HG03439 (cell line): ENCODE results near the gene FADS3.

Experiments used
- ATAC-seq: cut with Tn5 transposase; IDR thresholded peaks from one replicate; pipeline ENCODE4 v1.9.1; 2021; ENCODE audit warnings: mild to moderate bottlenecking, moderate library complexity; ENCODE audit not compliant: unreplicated experiment

Gene FADS3

DNA sequence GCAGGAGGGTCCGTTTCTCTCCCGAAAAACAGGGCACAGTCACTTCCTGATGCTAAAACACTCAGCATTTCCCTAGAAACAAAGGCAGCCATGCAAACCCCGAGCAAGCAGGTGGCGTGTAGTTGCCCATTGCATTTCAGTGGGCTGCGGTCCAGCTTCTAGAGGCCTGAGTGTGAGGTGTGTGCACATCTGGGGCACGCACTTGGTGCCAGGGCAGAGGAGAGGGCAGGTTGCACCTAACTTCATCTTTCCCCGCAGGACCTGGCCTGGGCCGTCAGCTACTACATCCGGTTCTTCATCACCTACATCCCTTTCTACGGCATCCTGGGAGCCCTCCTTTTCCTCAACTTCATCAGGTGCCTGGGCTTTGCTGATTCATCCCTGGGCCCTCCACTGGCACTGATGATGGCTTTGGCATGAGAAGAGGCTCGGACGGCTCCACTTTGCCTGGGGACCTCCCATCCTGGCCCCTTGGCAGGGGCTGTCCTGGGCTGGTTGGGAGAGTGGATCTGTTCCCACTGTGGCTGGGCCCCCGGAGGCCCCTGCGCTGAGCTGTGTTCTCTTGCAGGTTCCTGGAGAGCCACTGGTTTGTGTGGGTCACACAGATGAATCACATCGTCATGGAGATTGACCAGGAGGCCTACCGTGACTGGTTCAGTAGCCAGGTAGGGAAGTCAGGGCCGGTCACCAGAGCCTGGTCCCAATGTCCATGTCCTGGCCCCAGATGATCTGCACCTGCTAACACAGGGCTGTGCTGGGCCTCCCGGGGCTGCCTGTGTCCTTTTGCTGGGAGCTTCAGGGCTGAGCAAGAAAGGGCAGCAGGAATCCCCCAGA, 28.4 kb downstream of the FADS3 start:
- no peak for ATAC-seq

DNA sequence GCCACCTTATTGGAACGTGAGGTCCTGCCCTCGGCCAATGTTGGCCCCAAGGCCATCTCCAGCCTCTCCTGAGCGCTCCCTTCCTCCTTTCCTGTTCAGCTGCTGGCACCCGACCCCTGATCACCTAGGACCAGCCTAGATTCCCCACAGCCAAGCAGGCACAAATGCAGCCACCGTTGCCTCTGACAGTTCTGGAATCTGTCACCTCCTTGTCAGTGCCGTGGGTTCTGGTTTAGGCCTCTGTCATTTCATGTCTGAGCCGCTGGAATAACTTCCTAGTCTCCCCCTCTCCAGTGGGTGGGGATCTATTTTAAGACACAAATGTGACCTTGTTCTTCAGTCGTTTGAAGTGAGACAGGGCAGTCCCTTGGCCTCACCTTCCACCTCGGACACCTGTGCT, 29.7 kb downstream of the FADS3 start:
- ATAC-seq = no peak

DNA sequence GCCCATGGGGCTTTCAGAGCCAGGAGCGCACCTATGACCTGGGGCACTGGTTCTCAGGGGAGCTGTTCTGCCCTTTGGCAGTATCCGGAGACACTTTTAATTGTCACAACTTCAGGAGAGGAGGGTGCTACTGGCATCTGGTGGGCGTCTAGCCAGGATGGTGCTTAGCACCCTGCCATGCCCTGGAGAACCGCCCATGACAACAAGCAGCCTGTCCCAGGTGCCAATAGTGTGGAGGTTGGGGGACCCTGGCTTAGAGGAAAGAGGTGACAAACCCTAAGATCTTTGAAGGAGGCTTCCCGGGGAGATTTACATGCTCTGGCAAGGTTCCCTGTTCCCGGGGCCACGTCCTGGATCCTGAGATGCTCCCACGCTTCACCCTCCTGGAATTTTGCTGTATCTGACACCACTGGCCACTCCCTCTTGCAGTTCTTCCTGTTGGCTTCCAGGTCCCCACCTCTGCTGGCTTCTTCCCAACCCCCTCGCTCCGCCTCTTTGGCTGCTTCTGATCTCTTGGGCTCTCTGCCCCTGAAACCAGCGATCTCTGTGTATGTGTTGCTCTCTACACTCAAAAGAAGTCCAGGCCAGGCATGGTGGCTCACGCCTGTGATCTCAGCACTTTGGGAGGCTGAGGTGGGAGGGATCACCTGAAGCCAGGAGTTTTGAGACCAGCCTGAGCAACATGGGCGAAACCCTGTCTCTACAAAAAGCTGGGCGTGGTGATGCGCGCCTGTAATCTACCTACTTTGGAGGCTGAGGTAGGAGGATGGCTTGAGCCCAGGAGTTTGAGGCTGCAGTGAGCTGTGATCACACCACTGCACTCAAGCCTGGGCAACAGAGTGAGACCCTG, 31.1 kb downstream of the FADS3 start:
- ATAC-seq = no peak

DNA sequence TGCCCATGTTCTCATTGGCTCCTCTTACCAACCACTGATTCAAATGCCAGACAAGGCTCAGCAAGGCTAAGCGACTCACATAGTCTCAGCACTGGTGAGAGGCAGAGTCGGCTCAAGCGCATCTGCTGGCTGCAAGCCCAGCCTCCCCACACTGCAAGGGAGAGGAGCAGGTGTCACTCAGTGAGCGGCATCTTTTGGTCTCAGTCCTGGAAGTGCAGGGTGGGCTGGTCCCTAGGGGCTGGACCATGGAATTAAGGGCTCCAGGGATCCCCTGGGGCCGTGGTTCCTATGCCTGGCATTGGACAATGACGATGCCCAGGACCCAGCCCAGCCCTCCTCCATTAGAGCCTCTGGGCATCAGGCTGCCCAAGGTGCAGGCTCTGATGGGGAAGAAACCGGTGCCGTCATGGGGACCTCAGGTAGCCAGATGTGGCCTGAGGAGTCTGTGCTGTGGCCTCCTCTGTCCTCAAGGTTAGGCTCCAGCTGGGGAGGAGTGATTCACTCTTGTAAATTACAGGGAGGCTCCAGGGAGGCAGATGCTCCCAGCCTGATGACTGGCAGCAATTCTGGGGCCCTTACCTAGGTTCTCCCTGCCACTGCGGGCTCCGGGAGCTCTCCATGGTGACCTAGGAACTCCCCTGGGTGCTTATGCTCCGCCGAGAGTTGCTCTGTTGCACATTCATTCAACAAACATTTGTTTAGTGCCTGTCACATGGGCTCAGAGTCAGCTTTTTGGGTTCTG, 35.2 kb downstream of the FADS3 start:
- ATAC-seq = no peak

DNA sequence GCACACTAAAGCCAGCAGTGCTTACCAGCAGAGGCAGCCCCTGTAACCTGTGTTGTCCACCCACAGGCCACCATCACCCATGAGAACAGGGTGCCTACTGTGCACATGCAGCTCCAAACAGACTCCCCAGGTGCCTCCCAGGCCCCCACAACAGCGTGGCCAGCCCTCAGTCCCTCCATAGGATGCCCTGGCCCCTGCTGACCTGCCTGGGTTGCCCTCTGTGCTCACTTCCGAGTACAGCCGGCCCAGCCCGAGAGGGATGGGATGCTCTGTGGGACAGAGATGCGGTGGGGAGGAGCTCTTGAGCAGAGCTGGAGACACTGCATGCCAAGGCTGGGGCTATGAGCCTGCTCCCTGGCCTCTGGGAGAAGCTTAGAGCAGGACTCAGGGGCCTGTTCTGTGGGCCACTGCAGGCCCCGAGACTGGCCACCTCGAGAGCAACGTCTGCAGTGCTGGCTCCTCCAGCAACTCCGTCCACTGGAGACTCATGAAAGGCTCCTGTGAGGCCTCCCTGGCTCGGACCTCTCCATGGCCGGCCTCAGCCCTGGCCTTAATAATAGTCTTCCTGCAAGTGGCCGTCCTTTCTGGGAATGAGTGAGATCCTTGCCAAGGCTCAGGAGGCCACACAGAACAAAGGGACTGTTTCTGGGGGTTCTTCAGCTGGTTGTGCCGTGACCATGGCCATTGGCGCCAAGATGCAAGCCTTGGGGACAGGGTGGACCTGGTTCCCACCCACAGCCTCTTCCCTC, 36.2 kb downstream of the FADS3 start:
- ATAC-seq = no peak

DNA sequence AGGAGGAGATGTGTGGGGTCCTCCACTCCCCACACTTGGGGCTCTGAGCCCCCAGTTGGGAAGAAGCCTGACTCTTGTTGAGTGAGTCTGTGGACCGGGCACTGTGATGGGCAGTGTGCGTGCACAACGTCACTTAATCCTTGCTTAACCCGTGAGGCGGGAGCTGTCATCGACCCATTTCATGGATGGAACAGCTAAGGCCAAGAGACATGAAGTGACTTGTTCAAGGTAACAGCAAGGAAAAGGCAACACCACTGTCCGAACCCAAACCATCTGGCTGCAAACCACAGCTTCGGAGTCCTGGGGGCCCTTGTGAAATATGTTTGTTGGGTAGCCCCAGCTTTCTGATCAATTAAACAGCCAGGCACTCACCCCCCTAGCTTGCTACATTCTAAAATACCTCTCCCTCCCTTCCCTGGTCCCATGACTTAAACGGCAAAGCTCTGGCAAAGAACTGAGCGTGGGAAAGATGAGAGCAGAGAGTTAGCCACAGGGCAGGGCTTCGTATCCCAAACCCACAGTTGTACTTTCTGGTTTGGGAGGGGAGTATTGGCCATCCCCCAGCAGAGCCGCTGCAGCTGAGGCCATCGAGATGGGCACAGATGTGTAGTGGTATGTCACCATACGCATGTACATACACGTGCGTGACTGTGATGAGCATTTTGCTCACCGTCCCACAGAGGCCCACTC, 37.0 kb downstream of the FADS3 start:
- no peak for ATAC-seq

DNA sequence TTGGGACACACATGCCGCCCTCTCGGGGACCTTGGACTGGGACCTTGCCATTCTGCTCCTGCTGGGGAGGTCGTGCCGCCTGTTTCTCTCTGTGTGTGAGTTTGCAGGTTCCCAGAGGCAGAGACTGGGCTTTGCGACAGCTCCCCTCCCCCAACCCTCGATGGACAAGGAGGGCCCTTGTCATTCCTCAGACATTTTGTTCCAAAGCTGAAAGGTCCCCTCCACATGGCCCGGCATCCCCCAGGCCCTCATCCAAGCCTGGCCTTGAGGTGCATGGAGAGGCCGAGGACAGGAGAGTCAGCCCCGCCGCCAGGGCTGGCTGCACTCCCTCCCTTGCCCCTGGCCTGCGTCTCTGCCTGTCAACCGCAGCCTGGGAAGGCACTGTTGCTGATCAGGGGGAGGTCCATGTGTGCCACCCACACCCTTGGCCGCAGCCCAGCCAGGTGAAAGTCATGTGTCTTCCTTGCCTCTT, 37.6 kb downstream of the FADS3 start:
- ATAC-seq = no peak

DNA sequence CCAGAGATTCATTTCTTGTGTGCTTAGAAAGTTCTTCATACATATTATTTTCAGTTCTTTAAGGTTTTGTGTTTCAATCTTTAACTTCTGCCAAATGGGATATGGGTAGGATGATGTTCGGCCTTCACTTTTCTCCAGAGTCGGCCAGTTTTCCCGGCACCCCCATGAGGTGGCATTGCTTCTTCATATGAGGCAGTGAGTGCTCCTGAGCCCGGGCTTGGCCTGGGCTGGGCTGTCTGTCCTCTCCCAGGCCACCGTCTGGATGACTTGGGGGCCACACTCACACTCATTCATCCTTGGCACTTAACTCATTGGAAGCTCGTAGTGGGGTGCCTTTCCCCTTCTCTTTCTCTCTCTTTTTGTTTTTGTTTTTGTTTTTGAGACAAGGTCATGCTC, 39.4 kb downstream of the FADS3 start:
- ATAC-seq = no peak

DNA sequence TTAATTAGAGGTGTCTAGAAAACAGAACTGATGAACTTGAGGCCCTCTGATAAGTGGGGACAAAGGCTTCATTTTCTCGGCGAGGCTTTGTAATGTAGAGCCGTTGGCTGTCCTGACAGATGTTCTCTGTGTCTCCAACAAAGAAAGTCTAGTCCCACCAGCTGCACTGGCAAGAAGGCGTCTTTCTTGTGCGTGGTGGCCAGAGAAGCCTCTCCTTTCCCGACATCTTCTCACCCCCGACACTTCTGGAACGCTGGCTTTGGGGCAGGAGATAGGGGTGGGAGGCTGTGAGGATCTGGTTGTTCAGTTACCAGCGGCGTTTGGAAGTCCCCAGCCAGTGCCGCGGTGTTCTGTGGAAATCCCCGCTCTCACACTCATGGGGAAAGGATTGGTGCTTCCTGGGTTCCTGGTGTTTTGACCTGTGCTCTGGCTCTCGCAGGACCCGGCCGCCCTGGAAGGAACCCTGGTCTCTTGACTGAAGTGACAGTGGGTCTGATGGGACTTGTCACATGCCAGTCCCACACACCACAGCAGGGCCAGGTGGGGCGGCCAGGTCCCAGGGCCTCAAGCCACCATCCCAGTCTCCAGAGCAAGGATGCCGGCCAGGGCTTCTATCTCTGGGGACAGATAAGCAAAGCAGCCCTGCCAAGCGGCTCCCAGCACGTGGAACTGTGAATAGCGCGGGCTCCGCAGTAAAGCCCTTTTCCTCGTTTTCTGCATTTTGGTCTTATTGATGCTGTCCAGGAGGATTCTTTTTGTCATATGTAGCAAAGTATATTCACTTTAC, 40.0 kb downstream of the FADS3 start:
- ATAC-seq = no peak

DNA sequence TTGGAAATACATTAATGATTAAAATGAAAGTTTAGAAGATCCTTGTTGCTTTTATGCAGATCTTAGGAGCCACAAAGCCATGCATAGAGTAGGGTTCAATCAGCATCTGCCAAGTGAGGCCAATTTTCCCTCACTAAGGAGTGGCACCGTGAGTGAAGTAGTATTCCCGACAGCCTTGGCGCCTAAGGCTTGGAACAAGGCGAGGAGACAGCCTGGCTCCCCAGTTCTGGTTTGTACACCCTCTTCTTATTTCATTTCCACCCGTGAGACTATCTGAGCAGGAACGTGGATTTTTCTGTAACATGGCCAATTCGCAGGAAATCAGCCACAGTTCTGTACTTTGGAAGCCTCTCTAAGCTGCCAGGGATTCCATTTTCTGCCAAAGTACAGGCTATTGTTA, 40.7 kb downstream of the FADS3 start:
- no peak for ATAC-seq

DNA sequence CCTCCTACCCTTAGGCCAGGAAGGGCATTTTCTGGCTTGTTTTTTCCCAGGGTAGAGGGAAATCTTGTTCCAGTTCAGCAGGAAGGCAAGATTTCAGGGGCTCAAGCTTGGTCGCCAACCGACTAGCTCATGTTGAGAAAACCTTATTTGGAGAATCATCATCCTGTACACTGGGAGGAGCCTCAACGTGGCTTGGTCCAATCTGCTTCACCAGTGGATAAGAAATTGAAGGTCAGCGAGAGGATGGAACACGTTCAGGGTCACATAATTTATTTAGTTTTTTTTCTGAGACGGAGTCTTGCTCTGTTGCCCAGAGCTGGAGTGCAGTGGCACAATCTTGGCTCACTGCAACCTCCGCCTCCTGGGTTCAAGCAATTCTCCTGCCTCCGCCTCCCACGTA, 42.7 kb downstream of the FADS3 start:
- no peak for ATAC-seq

DNA sequence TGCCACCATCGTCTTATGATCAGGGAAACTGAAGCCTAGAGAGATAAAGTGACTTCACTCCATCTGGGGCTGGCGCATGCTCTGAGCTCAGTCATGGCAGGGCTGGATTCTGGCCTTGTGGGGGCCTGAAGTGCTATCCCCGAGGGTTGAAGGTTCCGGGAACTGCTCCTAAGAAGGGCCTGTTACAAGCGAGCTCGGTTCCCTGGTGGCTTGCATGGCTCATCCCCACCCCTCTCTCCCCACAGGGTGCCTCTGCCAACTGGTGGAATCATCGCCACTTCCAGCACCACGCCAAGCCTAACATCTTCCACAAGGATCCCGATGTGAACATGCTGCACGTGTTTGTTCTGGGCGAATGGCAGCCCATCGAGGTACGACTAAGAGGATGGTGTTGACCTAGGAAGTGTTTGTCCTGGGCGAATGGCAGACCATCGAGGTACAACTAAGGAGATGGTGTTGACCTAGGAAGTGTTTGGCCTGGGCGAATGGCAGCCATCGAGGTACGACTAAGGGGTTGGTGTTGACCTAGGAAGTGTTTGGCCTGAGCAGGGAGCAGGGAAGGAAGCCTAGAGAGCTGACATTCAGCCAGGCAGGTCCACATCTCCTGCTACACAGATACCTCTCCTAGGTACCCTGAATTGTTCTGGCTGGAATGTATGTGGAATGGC, 43.3 kb downstream of the FADS3 start:
- no peak for ATAC-seq

DNA sequence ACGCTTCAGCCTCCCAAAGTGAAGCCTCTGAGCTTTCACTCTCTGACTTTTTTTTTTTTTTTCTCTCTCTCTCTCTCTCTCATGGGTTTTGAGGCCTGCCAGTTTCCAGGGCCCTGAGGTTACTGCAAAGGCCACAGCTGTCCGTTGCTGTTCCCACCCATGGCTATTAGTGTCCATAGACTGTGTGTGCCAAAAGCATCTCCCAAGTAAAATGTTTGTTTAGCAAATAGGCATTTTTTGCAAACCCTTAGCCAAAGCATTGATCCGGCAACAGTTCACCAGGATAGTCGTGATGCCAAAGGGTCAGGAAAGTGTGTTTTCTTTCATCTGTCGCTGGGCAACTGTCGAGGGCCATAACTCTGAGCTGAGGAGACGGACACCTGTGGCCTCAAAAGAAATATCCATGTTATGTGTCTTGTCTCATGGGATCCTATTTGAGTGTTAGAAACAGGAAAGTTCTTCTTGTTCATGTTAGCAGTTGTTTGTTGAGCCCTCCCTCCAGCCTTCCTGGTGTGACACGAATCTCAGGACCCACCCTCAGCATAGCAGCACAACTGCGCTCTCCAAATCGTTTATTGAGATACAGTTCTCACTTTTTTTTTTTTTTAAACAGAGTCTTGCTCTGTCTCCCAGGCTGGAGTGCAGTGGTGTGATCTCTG, 44.9 kb downstream of the FADS3 start:
- no peak for ATAC-seq

DNA sequence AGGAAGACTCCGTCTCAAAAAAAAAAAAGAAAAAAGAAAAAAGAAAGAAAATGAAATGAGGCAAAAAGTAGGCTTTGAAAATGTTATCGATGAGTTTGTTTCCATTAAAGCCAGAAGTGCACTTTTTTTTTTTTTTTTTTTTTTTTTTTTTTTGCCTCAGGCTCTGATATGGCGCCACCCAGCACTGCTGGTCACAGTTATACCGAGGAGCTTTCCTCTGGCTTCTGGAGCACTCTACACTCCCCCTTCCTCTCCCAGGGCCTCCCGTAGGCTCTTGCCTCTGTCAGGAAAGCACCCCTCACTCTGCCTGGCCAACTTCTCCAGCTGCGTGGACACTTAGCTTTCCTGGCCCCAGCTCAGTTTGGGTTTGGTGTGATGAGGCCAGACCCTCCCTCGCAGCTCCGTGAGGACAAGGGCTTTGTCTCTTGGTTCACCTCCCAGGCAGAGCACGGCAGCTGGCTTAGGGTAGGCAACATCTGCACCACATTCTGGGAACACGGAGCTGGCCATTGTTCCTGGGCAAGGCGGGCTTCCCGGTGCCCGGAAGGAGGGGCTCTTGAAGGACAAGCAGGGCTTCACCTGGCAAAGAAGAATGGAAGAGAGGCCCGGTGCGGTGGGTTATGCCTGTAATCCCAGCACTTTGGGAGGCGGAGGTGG, 46.3 kb downstream of the FADS3 start:
- no peak for ATAC-seq

DNA sequence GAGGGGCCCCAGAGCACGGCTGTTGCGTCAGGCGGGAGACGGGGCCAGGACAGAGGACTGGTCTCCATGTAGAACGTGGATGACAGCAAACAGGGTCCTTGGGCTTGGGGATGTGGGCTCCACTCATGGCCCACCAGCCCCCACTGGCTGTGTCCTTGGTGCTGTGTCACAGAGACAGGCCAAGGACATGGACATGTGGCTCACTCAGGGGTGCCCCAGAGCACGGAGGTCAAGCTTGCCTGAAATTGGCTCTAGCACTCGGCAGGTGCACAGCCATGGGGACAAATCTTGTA, 48.9 kb downstream of the FADS3 start:
- no peak for ATAC-seq

DNA sequence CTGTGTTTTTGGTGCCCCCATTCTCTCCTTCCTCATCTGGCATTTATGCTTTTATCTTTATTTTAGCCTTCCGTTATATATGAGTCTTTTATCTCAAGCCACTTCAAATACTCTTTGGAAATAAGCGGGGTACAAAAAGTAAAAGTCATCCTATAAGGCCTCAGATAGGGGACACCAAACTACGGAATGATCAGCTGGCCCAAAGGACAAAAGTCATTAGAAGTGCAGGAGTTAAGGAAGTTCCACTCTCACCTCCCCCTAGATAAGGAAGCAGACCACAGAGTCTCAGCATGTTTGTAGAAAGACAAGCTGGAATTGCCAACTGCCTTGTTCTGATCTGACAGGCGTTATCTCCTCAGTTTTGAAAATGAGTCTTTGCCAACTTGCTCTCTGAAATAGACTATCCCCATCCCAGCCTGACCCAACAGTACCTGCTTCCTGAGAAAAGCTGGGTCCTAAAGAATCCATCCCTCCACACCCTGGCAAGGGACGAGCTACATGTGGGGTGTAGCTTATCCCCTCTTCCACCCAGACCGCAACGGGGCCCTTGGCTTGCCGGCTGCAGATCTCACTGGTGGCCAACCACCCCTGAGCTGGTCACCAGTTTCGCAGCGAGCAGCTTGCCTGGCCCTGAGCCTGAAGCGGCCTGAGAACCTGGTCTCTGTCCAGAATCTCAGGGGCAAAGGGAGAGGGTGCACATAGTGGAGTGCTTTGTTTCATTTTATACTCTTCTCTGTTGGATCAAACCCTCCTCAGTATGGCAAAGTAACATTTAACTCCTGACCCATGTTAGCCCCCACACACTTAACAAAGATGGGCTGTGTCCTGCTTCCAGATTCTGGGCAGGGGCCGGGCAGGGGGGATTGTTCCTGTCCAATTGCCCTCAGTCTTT, 49.5 kb downstream of the FADS3 start:
- no peak for ATAC-seq

DNA sequence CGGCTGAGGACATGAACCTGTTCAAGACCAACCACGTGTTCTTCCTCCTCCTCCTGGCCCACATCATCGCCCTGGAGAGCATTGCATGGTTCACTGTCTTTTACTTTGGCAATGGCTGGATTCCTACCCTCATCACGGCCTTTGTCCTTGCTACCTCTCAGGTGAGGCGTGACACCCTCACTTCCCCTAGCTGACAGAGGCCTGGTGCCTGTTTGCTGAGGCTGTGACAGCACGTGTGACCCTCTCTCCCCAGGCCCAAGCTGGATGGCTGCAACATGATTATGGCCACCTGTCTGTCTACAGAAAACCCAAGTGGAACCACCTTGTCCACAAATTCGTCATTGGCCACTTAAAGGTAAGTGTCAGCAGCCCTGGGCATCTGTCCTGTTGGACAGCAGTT, 51.0 kb downstream of the FADS3 start:
- ATAC-seq = no peak
